SJSA1 (cell line): ENCODE results near the gene ABCG1. TPM values are rescaled to one million over a fixed set of nuclear protein-coding genes. Genes with fewer than 3 reads are reported as not detected.

Experiments used
- DNase-seq, 2 experiments: peaks; one replicate each; pipeline ENCODE4 v3.0.0-alpha.2; 2015 to 2020; ENCODE audit warnings: low spot score in 2 of 2, low read depth in 1 of 2
- H3K27ac ChIP-seq: fragments of 250-450 bp; sonication (Bioruptor Pico); 2 replicates; pipeline ENCODE4 v1.5.1; 2020; ENCODE audit warnings: mild to moderate bottlenecking, moderate library complexity
- H3K27me3 ChIP-seq: fragments of 250-450 bp; sonication (Bioruptor Pico); replicated peaks from 2 replicates; pipeline ENCODE4 v1.5.1; 2020; ENCODE audit warnings: mild to moderate bottlenecking, moderate library complexity
- H3K36me3 ChIP-seq: fragments of 250-450 bp; sonication (Bioruptor Pico); 2 replicates; pipeline ENCODE4 v1.5.1; 2020; ENCODE audit warnings: mild to moderate bottlenecking
- H3K4me1 ChIP-seq: fragments of 250-450 bp; sonication (Bioruptor Pico); replicated peaks from 2 replicates; pipeline ENCODE4 v1.6.1; 2021; ENCODE audit warnings: mild to moderate bottlenecking
- H3K4me3 ChIP-seq: fragments of 250-450 bp; sonication (Bioruptor Pico); 2 replicates; pipeline ENCODE4 v1.5.1; 2020; ENCODE audit warnings: mild to moderate bottlenecking
- H3K9me3 ChIP-seq: fragments of 250-450 bp; sonication (Bioruptor Pico); replicated peaks from 2 replicates; pipeline ENCODE4 v1.5.1; 2020; ENCODE audit warnings: mild to moderate bottlenecking
- total RNA-seq: library from RNA; depleted of rRNA; stranded (reverse); fragments of >200 nt; shearing (Covaris generic); gene quantifications from 2 replicates; pipeline ENCODE4 v1.2.3, GENCODE V29; 2014

Gene ABCG1
- total RNA-seq, 1 experiment from 2014 or later: 11.5 TPM

DNA sequence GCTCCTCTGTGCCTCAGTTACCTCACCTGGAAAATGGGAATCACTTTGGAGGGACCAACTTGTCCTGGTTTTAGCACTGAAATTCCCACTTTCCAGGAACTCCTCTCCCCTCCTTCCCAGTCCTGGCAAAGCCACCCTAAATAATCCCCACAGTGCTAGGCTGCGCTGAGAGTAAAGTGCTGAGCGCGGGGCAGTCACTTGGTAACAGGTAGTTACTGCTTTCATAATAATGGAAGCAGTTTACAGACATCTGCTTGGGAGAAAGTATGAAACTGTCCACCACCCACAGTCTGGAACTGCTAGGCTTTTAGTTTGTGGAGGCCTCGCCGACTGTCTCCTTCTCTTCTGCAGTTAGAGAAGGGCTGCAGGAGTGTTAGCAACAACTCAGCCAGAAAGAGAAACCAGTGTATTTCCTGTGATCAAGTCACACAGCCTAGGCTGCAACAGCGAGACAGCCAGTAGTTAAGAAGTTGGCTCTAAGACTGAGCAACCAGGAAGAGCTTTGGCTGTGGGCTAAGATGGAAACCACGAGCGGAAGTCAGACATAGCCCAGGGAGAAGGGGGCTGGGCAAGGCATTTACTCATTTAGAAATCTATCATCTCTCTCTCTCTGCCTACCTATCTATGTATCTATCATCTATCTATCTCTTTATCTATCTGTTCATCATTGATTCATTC lies 30.8 kb upstream of the ABCG1 start:
- H3K36me3 ChIP-seq: no peaks in the 10 kb centered on the region
- no peaks in the 10 kb centered on the region for H3K9me3 ChIP-seq
- peaks cover 5% of the 10 kb centered on the region; the same call in 1 of the 2 replicates for H3K4me1 ChIP-seq
- DNase-seq: no peak
- no peak overlapping the region for H3K4me3 ChIP-seq
- no peaks in the 10 kb centered on the region for H3K27me3 ChIP-seq
- no peak overlapping the region for H3K27ac ChIP-seq

DNA sequence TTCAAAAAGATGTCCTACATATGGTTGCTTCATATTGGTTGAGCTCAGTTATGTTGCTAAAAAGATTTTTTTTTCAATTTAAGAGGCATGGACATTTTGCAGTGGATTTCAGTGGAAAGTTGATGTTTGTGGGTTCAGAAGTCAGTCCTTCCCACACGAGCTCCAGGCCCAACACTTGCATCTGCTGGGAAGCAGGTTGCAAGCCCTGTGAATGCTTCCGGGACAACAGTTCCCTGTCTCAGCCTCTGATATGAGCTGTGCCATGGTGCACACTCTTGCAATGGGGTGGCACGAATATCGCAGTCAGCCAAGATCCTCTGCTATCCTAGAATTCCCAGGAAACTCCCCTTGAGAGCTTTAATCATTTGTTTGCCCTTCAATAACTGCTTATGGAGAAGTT lies 30.3 kb upstream of the ABCG1 start:
- H3K36me3 ChIP-seq: no peaks in the 10 kb centered on the region
- no peak for DNase-seq
- H3K27ac ChIP-seq: no peak overlapping the region
- H3K4me3 ChIP-seq: no peak overlapping the region
- H3K9me3 ChIP-seq: no peaks in the 10 kb centered on the region
- no peaks in the 10 kb centered on the region for H3K27me3 ChIP-seq
- H3K4me1 ChIP-seq: peaks cover 5% of the 10 kb centered on the region; the same call in 1 of the 2 replicates

DNA sequence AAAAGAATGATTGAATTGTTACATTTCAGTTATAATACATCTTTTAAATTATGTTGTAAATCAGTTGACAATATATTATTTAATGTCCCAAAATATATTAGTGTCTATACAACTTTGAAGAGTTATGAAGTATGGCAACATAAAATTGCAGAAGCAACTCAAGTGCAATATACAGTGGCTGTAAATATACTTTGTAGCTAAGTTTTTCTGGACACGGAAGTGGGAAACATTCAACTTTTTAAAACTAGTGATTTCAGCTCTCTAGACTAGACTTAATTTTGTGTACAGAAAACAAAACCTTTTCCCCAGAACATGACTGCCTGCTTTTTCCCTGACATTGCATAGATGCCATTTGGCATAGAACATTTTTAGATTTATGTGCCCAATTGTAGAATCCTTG lies 29.5 kb upstream of the ABCG1 start:
- no peak for DNase-seq
- no peak overlapping the region for H3K27ac ChIP-seq
- no peaks in the 10 kb centered on the region for H3K9me3 ChIP-seq
- peaks cover 5% of the 10 kb centered on the region; the same call in 1 of the 2 replicates for H3K4me1 ChIP-seq
- no peaks in the 10 kb centered on the region for H3K27me3 ChIP-seq
- H3K4me3 ChIP-seq: no peak overlapping the region
- H3K36me3 ChIP-seq: no peaks in the 10 kb centered on the region

DNA sequence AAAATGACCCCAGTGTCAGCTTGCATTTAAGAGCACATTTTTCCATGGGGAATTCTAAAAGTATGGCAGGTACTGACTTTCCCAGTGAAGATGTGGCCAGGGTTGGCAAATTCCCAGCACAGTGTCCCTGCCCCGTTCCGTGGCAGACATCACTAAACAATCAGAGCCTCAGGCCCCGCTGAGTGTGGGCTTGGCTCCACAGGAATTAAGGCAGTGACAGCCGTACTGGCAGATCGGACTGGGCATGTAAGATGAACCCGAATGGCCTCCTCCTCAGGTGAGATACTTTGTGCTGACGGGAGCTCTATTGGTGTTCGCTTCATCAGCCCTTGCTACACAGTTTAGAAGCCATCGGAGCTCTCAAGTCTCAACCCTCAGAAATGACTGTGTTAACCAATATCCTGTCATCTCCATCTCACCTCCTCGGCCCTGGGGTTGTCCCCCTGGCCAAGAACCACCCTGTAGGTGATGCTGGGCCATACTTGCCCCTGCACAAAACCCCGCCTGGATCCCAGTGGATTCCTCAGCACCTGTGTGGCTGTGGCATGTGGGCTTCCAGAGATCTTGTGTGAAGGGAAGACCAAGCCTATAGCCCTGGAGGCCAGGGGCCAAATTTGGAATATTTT lies 29.0 kb upstream of the ABCG1 start:
- Histone ChIP-seq H3K36me3 (no peaks in the 10 kb centered on the region), H3K9me3 (no peaks in the 10 kb centered on the region), H3K27me3 (no peaks in the 10 kb centered on the region), H3K27ac (no peak overlapping the region), H3K4me1 (peaks cover 5% of the 10 kb centered on the region; the same call in 1 of the 2 replicates), H3K4me3 (no peak overlapping the region)
- DNase-seq: peak in 1 of 2 experiments; percentile 19

- H3K27me3 ChIP-seq: no peaks in the 10 kb centered on the region
- H3K9me3 ChIP-seq: no peaks in the 10 kb centered on the region
- H3K36me3 ChIP-seq: no peaks in the 10 kb centered on the region
- no peak for DNase-seq
- no peak overlapping the region for H3K27ac ChIP-seq
- peaks cover 5% of the 10 kb centered on the region; the same call in 1 of the 2 replicates for H3K4me1 ChIP-seq
- H3K4me3 ChIP-seq: no peak overlapping the region
Measured at GRCh38 chr21:42190486-42190863, 28.5 kb upstream of the ABCG1 start.

DNA sequence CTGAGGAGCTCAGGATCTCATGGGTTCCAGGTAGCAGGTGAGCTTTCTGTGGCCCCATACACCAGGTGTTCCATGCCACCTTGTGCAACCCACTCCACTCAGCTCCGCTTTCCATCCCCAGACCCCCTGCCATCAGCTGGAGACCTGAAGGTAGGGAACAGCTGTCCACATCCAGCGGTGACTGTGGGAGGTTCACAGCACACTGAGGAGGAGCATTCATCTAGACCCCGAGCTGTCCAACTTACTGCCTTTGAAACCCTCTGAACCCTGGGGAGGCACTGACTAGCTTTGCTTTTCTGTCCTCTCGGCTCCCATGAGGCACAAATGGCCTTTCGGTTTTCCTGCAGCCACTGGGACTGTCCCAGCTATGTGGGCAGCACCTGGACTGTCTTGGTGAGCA lies 27.9 kb upstream of the ABCG1 start:
- no peaks in the 10 kb centered on the region for H3K9me3 ChIP-seq

DNA sequence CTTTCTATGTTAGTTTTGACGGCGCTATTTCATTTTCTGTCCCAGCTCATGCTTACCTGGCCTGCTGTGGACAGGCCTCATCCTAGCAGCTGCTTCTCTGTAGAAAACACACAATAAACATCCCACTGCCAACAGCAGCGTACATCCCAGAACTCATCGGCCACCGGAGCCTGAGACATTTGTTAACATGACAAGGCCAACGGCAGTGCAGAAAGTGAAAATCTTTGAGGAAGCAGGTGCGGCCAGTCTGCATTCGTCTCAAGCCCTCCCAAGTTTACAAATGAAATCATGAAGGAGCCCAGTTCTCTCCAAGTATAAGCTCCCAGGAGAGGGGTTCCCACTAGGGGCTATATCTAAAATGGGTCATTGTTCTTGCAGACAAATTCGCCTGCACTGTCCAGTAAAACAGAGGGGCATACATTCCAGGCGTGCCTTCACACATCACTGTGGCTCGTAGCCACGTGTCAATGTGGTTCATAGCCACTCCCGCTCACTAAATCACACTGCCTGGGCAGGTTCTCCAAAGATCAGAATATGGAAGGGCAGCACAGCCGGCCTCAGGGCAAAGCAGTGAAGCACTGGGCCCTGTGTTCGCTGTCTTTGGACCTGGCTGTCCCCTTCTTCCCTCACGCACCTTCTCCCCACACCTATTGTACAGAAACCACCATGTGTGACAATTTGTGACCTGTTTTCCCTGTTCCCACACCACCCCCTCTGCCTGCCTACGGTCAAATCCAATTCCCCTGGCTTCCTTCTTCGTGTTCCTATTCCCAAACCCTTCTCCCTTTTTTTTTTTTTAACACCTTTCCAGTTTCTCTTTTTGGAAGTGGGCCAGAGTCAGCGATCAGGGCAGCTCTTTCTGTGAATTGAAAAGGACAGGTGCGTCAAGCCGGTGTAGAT lies 27.0 kb upstream of the ABCG1 start:
- Histone ChIP-seq H3K4me1 (peaks cover 5% of the 10 kb centered on the region; the same call in 1 of the 2 replicates), H3K27ac (no peak overlapping the region), H3K4me3 (no peak overlapping the region), H3K36me3 (no peaks in the 10 kb centered on the region), H3K27me3 (no peaks in the 10 kb centered on the region), H3K9me3 (no peaks in the 10 kb centered on the region)
- no peak for DNase-seq

More for the DNA sequence above, 27.9 kb upstream of the ABCG1 start:
- H3K4me3 ChIP-seq: no peak overlapping the region
- DNase-seq: no peak
- H3K36me3 ChIP-seq: no peaks in the 10 kb centered on the region
- H3K27me3 ChIP-seq: no peaks in the 10 kb centered on the region
- H3K4me1 ChIP-seq: peaks cover 5% of the 10 kb centered on the region; the same call in 1 of the 2 replicates
- H3K27ac ChIP-seq: no peak overlapping the region

DNA sequence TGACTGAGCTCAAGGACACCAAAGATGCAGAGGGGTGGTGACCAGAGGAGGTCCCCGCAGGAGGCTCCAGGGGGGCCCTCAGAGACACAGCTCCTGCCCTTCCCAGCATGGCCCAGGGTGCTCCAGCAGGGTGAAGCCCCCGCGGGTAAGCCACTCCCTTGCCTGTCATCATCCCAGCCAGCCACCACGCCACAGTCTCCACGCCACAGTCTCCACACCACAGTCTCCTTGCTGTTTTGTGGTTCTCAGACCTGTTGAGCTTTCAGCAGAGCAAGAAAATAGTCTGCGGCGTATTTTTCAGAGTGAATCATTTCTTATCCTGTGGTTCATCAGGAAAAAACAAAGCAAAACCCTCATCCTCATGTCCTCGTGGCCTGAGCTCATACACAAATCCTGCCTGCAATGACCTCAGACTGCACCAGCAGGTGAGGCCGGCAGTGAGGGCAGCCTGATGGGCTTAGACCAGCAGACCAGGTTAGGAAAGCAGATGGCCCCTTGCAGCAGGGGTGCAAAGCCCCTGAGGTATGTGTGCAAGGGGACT lies 25.7 kb upstream of the ABCG1 start:
- Histone ChIP-seq H3K27me3 (no peaks in the 10 kb centered on the region), H3K36me3 (no peaks in the 10 kb centered on the region), H3K27ac (no peak overlapping the region), H3K4me1 (peaks cover 3% of the 10 kb centered on the region; the same call in 1 of the 2 replicates), H3K4me3 (no peak overlapping the region), H3K9me3 (no peaks in the 10 kb centered on the region)
- no peak for DNase-seq

GRCh38 chr21:42193721-42194120 lies 25.2 kb upstream of the ABCG1 start:
- no peaks in the 10 kb centered on the region for H3K27me3 ChIP-seq
- H3K9me3 ChIP-seq: no peaks in the 10 kb centered on the region
- no peaks in the 10 kb centered on the region for H3K36me3 ChIP-seq
- H3K4me3 ChIP-seq: no peak overlapping the region
- H3K27ac ChIP-seq: no peak overlapping the region
- H3K4me1 ChIP-seq: peaks cover under 1% of the 10 kb centered on the region
- DNase-seq: no peak

DNA sequence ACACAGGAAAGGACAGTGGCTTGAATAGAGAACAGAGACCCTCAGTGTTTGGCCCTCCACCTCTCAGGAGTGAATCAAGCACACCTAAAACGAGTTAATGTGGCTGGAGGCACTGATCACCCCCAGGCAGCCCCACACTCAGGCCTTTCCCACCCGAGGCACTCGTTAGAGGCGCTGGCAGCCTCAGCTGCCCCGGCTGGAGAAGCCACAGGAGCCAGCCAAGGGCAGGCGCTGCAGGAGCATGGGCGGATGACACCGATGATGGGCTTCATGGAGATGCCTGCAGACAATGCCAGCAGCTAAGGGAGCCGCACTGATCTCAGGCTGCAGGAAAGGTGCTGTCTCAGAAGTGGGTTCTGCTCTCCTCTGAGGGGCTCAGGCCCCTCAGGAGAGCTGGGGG lies 24.1 kb upstream of the ABCG1 start:
- Histone ChIP-seq H3K27me3 (no peaks in the 10 kb centered on the region), H3K9me3 (no peaks in the 10 kb centered on the region), H3K4me1 (peaks cover 12% of the 10 kb centered on the region), H3K27ac (no peak overlapping the region), H3K4me3 (no peak overlapping the region), H3K36me3 (no peaks in the 10 kb centered on the region)
- DNase-seq: no peak

DNA sequence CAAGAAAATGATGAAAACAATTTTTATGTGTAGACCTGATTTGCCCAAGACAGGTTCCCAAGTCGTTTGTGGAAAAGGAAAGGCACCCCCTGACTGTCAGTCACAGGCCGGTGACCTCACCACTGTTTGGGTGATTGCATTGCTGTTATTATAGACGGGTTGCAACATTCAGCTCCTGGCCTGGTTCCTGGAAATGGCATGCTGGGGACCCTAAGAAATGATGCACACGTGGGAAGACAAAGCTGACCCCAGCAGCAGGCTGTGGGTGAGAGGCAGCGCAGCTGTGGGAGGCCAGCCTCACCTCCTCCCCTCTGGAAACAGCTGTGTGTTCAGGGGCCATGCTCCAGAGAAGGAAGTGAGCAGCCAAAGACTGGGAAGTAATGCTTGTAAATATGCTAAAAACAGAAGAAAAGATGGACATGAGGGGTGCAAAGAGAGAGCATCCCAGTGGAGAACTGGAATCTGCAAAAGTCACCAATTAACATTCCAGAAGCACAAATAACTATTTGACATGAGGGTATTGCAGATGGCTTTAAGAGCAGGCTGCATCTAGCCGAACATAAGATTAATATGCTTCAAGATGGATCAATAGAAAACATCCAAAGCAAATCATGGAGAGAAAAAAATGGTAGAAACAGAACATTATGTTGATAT lies 23.4 kb upstream of the ABCG1 start:
- Histone ChIP-seq H3K4me3 (no peak overlapping the region), H3K27ac (no peak overlapping the region), H3K36me3 (no peaks in the 10 kb centered on the region), H3K9me3 (no peaks in the 10 kb centered on the region), H3K27me3 (no peaks in the 10 kb centered on the region), H3K4me1 (peaks cover 17% of the 10 kb centered on the region)
- DNase-seq: no peak

DNA sequence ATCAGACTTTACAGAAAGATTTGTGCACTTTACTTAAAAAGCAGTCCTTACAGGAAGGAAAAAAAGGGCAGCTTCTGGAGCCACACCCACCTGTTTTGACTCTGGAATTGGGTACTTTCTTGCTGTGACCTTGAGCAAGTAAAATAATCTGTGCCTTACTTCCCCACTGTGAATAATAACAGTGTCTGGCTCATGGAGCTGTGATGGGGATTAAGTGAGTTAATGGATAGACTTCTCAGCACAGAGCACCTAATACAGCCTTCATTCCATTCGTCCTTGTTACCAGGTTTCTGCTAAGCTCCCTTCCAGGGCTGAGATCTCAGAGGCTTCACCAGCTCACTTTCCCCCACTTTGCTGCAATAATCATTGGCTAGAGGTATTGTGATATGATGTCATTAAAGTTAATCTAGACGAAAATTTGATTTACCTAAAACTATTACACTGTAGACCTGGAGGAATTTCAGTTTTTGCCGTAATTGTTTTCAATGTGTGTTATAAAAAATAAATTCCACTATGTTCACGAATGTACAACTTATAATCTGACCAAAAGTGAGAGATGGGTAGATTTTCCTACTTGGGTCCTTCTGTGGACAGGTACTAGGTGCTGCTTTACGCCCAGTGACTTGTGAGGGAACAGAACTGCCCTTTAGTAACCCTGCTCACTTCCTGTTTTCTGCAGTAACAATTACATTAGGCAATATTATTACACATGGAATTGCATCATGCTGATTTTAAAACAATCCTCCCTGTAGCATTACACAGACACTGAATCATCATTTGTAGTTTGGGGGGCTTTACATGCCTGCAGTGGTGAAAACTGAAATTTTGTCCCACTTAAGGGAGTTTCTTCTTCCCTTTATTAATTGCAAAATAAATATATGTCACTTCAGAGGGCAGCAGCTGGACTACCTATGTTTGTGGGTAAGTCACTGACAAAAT lies 19.7 kb upstream of the ABCG1 start:
- peak; percentile 17 to 42 for DNase-seq
- Histone ChIP-seq H3K36me3 (no peaks in the 10 kb centered on the region), H3K4me3 (no peak overlapping the region), H3K27ac (peak overlapping the region; percentile 18), H3K9me3 (no peaks in the 10 kb centered on the region), H3K4me1 (peaks cover 17% of the 10 kb centered on the region), H3K27me3 (no peaks in the 10 kb centered on the region; the same call in 1 of the 2 replicates)
